ENCODE results near the gene MYOZ3.

Gene MYOZ3, protein sequence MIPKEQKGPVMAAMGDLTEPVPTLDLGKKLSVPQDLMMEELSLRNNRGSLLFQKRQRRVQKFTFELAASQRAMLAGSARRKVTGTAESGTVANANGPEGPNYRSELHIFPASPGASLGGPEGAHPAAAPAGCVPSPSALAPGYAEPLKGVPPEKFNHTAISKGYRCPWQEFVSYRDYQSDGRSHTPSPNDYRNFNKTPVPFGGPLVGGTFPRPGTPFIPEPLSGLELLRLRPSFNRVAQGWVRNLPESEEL

DNA sequence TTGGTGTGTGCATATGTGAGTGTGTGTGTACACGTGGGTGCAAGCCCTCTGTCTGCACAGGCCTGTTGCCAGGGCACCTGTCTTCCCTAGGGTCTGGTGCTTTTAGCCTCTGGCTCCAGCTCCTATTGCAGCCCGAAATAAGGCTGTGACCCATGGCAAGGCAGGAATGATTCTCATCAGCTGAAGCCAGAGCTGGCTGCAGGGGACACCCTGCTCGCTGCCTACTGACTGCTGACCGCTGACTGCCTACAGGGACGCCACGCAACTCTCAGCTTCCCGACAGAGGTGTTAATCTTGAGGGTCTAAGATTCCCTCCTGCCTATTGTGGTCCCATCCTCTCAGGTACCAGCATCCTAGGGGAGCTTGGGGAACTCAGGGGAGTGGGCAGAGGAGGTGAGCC, at the start of gene MYOZ3:
MYOZ3 (plus strand) TSS at position 166 of the 400 bp plus-strand sequence. CDS start 1,691 bp downstream, outside the sequence.
- no peak for DNase-seq

DNA sequence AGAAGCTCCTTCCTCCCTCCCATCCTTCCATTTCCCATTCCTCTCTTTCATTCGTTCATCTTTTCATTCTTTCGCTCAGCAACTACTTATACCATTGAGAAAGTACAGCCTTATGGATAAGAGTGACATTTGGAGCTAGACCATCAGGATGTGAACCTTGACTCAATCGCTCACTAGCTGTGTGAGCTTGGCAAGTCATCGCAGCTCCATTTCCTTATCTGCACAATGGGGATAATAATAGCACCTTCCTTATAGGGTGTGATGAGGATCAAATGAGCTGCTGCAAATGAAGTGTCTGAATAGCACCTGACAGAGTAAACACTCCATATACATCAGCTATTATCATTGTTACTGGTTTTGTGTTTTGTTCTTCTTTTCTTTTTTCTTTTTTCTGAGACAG, 48.6 kb upstream of the MYOZ3 start:
- DNase-seq, result no peak

DNA sequence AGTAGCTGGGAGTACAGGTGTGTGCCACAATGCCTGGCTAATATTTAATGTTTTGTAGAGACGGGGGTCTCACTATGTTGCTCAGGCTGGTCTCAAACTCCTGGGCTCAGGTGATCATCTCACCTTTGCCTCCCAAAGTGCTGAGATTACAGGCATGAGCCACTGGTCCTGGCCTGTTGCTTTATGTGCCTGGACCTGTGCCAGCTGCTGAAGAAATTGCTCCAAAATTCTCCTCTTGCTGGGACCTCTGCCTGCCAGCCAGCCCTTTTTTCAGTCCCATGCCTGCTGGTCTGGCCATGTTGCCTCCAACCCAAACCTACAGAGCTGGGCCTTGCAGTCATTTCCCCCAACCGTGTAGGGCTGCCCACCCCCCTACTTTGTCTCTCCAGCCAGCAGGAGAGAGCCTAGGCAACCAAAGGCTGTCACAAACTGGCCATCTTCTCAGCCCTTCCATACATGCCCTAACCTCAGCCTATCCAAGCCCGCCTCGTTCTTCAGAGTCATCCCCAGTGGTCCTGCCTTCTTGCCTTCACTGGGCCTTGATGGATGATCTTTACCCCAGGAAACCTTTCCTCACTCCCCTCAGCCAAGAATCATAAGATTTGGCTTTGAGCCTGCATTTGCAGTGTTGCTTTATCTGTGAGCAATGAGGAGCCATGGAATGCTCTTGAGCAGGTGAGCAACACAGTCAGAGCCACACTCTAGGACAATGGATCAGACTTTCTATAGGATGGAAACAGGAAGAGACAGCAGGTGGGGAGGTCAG, 48.0 kb upstream of the MYOZ3 start:
- DNase-seq, result no peak

DNA sequence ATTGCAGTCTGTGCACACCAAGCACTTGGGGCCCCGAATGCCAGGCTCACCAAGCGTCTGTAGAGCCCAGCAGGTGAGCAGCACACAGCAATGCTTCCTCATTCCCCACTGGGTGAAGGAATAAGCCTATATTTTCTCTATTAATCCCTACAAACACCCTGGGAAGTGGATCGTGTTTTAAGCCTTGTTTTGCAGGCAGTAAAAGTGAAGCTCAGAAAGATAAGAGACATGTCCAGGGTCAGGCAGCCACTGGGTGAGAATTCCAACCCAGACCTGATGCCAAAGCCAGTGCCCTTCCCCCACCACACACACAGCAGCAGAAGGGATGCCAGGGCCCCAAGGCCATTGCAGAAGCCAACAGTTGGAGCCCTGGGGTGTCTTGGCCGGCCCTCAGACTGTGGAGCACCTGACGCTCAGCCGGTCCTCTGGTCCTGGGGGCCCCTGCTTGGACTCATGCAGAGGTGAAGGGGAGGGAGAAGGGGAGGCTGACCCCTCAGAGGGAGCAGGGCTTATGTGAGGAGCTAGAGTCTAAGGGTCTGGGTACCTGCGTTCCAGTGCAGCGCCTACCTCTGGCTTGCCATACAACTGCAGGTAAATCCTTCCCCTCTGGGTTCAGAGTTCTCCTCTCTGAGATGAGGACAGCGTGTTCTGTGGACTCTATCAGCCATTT, 46.9 kb upstream of the MYOZ3 start:
- DNase-seq, result no peak

DNA sequence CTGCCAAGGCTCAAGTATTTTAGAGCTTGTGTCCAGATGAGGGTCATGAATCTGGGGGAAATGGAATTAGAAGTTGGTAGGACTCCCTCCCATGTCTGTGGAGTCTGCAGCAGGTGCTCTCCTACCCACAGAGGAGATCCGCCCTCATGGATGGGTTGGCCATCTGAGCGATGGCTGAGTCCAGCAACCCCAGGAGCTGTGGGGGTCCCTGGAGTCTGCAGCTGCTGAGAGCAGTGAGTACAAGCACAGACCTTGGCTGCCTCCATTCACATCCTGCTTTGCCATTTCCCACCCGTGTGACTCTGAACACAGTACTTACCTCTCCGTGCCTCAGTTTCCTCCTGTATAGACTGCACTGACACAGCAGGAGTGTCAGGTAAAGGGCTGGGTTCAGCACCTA, 46.4 kb upstream of the MYOZ3 start:
- DNase-seq, result no peak

DNA sequence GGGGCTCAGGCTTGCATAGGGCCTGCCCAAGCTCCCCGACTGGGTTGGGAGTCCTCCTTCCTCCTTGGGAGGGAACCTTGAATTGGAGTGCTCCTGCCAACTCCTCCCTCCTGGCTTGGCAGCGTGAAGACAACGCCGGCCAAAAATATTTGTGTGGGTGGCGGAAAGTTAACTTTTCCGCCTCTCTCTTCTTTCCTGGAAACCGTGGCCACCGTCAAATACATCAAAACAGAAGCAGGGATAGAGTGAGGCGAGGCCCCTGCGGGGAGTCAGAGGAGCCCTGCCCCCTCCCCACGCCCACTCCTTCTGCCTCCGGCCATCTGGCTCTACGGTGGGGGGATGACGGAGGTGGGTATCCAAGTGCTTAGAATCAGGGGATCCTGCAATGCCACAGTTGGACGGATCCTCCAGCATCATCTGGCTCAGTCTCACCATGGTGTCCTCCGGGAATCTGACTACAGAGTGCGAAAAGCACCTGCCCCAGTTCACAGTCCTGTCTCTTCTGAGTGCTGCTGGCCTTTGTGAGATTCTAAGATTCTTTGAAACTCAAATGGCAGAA, 45.8 kb upstream of the MYOZ3 start:
- no peak for DNase-seq

DNA sequence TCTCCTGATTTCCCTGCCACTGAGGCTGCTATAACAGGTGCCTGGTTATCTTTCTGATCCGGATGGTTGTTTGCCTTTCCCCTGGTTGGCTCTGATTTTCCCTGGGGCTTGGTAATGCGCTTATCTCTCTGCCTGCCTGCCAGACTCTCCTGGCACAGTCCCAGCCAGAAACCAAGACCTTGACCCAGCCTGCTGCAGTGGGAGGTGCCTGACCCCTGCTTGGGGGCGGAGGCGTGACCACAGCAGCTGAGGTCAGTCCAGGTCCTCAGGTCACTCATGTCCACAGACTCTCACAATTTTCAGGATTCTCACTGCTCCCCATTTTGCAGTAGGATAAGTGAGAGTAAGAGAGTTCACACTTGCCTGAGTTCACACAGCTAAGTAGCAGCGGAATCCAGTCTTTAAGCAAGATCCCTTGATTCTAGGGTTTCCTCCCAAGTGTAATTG, 45.0 kb upstream of the MYOZ3 start:
- DNase-seq, result no peak

DNA sequence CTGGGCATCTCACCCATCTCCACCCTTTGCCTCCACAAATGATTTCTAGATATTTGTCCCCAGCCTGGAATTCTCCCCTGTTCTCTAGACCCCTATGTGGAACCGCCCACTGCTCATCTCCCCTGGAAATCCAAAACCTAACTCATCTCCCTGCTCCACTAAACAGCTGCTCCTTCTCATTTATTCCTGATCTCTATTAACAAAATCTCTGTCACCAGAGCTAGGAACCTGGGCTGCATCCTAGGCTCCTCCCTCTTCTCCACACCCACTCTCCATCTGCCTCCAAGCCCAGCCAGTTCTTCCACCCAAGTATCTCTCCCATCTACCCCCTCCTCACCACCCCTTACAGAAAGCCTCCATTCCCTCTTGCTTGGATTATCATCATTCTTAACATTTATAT, 44.5 kb upstream of the MYOZ3 start:
- DNase-seq, result no peak

DNA sequence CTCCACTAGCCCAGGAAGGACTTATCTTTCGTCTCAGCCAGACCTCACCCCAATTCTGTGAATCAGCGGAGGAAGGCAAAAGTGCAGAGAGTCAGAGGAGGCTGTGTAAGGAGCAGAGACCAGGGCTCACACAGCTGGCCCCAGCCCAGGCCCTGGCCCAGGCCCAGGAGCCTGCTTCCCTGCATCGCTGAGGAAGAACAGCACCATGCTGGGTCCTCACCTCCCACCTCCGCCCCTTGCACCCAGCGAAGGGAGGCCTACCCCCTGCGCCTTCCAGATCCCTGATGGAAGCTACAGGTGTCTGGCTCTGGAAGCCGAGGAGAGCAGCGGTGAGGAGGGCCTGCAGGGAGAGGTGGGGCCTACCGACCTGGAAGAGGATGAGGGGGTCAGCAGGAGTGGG, 42.9 kb upstream of the MYOZ3 start:
- no peak for DNase-seq

DNA sequence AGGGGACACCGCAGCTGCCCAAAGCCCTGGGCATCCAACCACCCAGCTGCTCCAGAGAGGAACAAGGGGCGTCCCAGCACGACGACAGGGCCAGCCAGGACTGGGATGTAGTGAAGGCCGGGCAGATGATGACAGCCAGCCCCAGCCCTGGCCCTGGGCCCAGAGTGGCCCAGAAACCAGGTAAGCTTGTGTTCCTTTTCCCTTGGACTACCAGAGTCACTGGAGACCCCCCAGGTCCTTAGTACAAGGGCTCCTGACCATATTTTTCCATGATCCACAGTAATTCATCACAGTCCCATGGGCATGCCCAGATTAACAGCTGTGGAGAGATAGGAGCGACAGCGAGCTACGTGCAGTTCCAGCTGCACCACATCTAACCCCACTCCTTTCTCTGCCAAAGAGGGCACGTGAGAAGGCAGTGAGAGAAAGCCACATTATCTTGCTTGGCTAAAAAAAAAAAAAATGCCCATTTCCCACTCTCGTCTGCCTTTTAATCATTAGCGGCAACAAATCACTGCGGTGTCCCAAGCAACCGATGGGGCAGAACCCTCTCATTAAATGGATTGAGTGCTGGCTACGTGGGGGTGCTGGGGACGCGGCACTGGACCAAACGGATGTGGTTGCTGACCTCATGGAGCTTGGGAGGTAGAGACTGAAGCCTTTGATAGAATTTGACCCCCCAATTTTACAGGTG, 42.3 kb upstream of the MYOZ3 start:
- DNase-seq, result no peak

DNA sequence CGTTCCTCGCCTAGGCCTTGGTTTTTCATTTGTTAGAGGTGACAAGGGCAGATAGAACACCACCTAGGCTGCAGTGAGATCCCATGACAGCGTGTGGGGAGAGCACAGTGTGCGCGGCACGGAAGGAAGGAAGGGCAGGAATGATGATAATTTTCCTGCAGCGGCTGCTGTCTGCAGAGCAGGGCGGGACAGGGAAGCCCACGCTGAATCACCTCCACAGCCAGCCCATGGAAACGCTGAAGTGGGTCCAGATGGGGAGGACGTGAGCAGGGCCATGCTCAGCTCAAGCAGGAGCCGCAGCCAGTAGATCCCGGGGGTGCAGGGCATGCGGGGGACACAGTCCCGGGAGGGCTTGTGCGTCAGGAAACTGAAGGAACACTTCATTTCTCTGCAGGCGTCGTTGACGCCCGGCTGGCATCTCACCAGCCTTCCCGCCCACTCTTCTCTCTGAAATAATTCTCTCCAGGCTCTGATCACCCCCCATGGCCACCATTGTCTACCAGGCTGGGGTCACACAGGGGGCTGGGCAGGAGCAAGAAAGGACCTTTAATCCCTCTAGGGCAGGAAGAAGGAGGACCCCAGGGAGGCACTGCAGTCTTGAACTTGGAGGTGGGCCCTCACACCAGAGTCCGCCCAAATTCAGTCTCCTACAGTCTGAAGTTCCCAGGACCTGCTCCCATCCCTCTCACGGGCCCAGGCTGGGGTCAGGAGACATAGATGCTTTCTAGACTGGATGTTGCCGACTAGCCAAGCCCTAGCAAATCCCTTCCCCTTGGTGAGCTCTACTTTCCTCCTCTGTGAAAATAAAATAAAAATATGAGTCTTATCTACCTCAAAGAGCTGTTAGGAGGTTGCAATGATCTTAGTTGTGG, 41.5 kb upstream of the MYOZ3 start:
- DNase-seq, result no peak

DNA sequence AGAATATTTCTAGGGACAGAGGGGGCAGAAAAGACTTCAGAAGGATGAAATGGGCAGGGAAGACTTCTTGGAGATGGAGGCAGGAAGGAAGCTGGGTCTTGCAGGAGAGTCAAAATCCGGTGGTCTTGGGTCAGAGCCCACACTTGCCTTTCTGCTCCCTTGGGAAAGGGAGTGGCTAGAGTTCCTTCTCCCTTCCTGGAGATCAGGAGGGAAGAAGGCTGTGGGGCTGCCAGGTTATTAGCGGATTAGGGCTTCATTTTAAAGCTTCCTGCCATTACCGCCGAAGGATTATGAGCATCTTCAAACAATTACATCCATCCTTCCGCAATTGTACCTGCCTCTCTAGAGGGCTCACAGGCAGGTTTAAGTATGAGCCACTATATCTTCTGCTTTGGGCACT, 39.8 kb upstream of the MYOZ3 start:
- no peak for DNase-seq

DNA sequence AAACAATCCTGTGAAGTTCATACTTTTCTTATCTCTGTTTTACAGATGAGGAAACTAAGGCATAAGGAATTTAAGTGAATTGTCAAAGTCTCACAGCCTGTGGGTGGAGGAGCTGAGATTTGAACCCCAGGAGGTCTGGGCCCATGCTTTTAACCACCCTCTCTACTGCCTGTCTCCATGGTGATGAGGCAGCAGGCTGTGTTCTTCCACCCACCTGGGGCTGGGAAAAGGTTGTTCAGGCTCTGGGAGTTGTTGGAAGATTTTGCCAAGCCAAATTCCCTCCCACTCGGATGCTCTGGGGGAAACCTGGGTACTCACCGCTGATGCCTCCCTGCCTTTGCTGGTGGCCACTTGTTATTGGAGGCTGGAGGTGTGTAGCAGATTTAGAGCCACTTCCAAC, 38.9 kb upstream of the MYOZ3 start:
- no peak for DNase-seq

DNA sequence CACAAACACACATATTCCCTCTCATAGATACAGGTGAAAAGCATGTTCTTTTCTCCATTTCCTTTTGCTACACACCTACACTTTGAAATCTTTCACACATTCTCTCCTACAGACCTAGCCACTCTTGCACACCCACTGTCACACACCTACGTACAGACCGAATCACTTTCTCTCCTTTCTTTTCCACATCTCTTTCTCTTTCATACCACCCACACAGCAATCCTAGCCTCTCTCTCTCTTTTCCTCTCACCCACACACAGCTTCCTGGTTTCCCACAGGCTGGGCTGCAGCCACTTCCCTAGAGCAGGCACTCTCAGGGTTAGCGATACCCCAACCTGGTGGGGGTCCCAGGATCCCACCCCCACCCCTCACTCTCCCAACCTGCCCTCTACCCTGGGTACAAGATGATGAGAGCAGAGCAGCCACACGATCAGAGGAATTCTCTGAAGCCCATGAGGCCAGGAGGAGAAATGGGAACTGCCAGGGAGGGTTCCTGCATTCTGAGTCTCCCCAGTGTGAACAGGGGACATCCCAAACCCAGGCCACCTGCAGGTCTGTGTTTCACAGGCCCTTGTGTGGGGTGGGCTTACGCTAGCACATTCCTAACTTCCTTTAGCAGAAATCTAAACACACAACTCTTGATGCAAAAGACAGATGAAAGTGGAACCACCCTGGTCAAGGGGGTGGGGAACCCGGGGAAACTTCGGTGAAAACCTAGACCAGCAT, 37.7 kb upstream of the MYOZ3 start:
- DNase-seq, result no peak

DNA sequence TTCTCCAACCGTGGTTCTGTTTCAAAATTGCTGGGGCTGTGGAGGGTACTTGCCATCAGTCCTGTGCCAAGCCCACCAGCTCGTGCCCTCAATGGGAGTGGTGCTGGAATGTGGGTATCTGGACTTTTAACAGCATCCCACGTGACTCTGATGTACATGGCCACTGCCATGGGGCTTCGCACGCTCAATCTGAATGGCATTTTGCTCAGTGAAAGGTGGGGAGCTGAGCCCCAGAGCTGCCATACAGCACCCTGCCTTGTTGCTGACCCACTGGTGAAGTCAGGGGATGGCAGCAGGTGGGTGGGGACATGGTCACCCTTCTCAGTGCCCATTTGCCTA, 37.2 kb upstream of the MYOZ3 start:
- DNase-seq, result no peak

DNA sequence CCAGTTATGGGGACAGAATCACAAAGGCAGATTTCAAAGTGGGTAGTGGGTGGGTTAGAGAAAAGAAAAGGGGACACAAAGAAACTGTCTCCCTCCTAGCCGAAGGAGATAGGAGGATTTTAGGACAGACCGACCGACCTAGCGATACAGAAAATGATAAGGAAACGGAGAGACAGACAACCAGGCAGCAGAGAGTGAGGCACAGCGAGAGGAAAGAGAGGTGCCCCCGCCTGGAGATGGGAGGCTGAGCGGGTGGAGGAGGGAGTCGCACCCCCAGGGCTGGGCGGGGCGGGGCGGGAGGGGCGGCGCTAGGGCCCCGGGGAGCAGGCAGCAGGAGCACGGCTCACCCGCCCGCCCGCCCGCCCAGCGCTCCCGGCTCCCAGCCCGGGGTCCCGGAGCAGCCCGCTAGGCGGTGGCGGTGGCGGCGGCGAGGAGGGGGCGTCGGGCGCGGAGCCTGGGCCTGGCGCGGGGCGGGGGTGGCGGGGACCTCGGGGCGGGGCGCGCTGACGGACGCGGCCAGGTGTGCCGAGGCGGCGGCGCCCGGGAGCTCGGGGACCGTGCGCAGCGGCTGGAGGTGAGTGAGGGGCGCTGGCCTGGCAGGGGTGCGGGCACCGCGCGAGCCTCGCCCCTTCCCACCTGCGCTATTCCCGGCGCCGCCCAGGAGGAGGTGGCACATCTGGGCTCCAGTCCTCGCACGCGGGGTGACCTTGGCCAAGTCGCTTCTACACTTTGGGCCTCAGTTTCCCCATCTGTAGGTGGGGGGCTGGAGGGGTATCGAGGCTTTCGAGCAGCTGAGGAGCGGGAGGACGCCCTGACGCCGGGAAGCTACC, 36.5 kb upstream of the MYOZ3 start:
- DNase-seq, result peak; percentile 48

DNA sequence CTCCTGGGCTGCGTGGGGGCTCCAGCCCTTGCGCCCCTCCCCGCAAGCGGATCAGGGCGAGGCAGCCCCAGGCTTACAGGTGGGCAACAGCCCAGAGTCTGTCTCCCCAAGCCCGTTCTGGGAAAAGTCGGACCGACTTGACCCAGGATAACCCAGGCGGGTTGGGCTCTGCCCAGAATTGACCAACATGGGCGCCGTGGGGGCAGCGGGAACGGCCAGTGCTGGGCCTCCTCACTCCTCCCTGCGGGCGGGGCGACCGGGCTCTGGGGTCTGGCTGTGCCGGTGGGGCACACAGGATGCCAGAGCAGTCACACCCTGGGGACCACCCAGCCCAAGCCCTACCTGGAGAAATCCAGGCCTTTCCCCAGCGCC, 35.9 kb upstream of the MYOZ3 start:
- no peak for DNase-seq

DNA sequence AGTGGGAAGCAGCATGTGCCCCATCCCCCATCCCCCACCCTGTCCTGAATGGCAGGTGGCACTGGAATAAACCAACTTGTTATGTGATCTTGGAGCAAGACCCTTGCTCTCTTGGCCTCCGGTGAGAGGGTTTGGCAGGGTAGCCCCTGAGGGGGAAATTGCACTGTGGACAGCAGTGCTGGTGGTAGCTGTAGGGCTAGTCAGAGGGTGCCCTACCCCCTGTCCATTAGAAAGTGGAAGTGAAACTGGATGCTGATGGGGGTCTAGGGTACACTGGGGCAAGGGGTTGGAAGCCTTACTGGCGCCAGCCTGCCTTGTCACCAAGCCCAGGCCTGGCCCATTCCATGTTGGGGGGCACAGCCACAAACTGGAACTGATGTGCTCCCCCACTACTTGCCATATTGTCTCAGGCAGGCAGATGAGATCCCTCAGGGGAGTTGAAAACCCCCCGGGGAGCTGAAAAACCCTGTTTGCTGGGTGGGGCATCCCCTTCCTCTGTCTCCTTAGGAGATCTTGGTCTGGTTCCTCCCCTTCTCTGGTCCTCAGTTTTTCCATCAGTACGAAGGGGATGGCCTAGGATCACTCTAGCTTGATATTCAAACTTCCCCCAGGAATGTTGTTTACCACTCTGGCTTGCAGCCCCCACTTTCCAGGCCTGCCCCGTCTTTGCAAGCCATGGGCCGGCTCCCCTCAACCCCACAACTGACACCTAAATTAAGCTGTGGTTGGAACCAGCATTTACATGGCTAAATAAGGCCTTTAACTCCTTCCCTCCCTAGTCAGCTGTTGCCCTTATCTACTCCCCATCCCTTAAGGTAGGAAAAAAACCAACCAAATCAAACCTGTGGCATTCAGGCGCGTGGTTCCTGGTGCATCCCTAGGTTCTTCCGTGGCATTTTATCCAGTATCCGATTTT, 35.0 kb upstream of the MYOZ3 start:
- no peak for DNase-seq

DNA sequence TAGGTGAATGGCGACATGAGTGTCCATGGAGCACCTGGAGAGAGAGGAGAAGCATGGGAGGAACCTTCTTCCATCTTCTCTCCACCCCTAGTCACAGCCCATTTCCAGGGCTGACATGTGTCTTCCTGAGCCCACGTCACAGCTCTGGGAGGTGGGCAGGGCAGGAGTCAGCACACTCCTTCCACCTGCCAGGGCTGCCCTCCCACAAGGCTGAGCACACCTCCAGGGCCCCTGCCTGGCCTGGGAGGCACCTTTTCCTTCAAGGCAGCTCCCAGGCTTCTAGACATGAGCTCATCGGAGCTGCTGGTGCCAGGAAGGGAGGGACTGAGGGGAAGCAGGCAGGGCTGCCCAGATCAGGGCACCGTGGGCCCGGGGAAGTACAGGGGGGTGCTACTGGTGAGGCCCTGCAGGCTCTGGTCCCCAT, 34.2 kb upstream of the MYOZ3 start:
- no peak for DNase-seq
